GM18505 (cell line): ENCODE measurements around the gene XRCC6.
"Not testable (repeated sequence)": the region's sequence is repeated elsewhere in the genome, so short reads cannot be mapped to it uniquely, and the experiment has no call there.

ENCODE experiments used
- ATAC-seq: cut with Tn5 transposase; IDR thresholded peaks from one replicate; pipeline ENCODE4 v1.9.1; 2021; ENCODE audit not compliant: unreplicated experiment
- POLR2A ChIP-seq: IDR thresholded peaks from 4 replicates; pipeline ENCODE4 v1.6.1; 2011; ENCODE audit warnings: borderline replicate concordance; ENCODE audit not compliant: insufficient read depth, insufficient read length; ENCODE audit errors: extremely low read depth

Gene XRCC6

GRCh38 chr22:41621099-41621910, at the start of gene XRCC6:
XRCC6 (plus strand) TSS chr22:41621295; CDS start chr22:41622005, 710 bp downstream.
- ATAC-seq, result peak; percentile 72
- peak; percentile 86 for TF ChIP-seq POLR2A

DNA sequence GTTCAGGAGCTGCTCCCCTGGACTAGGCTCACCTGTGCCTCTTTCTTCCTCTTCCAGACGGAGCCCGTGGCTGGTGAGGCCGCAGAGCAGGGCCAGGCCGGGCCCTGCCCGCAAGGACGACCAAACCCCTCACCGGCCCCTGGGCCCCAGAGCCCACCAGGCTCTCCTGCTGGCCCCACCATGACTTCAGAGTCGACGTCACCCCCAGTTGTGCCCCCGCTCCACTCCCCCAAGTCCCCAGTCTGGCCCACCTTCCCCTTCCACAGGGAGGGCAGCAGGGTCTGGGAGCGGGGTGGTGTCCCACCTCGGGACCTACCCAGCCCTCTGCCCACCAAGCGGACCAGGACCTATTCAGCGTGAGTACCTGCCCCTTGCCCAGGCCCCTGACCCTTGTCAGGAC, 49.3 kb upstream of the XRCC6 start:
- ATAC-seq, result no peak
- no peak for TF ChIP-seq POLR2A

GRCh38 chr22:41572305-41572704, 48.8 kb upstream of the XRCC6 start:
- not testable (repeated sequence) for ATAC-seq

DNA sequence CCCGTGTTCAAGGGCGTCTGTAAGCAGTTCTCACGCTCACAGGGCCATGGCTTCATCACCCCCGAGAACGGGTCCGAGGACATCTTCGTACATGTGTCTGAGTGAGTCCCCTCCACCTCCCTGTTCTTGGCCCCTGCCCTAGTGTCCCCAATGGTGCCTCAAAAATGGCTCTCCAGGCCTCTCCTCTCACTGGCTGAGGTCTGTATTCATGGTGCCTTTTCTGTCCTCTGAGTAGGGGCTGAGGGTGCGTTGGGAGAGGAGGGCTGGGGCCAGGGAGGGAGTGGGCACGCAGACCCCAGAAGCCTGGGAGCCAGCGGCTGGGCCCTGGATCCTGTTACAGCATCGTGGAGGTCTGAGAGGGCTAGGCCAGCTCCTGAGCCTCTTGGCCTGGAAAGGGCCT, 47.4 kb upstream of the XRCC6 start:
- TF ChIP-seq POLR2A, result no peak
- no peak for ATAC-seq

DNA sequence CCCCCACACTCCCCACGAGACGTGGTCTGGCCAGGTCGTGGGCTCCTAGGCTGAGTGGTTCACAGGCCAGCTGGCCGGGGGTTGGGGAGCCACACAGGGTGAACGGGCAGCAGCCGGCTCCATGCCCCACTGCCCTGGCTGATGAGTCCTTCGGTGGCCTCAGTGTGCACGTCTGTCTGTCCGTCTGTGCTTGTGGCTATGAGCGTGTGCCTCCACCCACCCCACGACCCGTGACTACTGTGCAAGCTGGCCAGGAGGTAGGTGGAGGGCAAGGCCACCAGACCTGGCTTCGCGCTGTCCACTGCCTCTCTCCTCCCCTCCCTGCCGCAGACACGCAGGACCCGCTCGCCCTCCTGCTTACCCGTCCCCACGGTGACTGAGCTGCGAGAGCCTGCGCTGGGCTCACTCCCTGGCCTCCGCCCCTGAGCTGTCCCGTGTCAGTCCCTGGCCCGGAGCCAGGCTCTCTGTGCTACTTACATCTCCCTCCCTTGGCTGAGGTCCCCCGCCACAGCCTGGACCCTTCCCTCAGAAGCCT, 46.2 kb upstream of the XRCC6 start:
- no peak for TF ChIP-seq POLR2A
- no peak for ATAC-seq

DNA sequence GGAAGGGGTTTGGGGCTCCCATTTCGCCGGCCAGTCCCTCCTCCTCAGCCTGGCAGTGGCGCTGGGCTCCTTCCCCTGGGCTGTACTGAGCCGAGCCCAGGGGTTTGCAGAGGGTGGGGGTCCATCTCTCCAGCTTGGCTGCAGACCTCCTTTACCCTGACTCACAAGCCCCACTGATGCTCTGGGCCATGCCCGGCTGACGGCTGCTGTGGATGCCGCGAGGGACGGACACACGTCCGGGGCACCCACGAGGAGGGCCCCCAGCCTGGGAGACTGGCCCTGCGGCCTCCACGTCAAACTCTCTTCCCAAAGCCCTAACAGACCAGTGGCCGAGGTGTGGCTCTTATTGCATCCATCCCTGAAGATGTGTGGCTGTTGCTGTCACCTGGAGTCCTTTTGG, 45.6 kb upstream of the XRCC6 start:
- no peak for TF ChIP-seq POLR2A
- no peak for ATAC-seq

DNA sequence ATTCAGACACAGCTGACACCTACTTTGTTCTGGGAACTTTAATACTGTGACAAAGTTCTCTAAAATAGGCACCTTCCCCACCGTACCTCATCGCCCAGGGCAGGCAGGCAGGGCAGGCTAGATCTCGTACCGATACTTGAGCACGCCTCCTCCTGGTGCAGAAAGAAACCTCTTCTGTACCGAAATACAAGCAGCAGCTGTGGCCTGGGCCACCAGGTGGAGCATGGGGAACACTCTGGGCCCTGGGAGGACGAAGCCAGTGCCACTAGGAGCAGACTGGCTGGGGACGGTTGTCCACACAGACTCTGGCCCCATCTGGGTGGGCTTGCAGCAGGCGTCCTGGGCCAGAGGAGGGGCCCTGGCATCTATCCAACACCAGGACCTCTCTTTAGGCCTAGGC, 44.2 kb upstream of the XRCC6 start:
- no peak for TF ChIP-seq POLR2A
- ATAC-seq, result no peak

- TF ChIP-seq POLR2A, result no peak
- ATAC-seq, result no peak
Observed at GRCh38 chr22:41578114-41578513, 43.0 kb upstream of the XRCC6 start.

- ATAC-seq, result no peak
- no peak for TF ChIP-seq POLR2A
Observed at GRCh38 chr22:41578818-41579217, 42.3 kb upstream of the XRCC6 start.

- no peak for TF ChIP-seq POLR2A
- no peak for ATAC-seq
Observed at GRCh38 chr22:41579297-41579996, 41.6 kb upstream of the XRCC6 start.

DNA sequence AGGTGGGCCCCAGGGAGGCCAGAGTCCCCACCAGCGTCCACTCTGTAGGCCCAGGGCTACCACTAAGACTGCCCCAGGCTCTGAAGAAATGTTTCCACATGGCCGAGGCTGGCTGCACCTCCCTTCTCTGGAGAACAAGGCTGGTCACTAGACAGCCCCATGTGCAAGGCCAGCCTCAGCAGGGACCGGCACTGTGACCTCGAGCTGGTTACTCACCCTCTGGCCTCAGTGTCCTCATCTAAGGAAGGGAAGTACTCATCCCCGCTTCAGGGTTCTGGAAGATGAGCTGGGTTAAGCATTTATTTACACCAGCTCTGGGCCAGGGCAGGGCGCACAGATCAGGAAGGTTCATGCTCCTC, 41.1 kb upstream of the XRCC6 start:
- no peak for TF ChIP-seq POLR2A
- no peak for ATAC-seq

- no peak for ATAC-seq
Observed at GRCh38 chr22:41582694-41583093, 38.4 kb upstream of the XRCC6 start.

GRCh38 chr22:41584881-41585280, 36.2 kb upstream of the XRCC6 start:
- no peak for TF ChIP-seq POLR2A
- no peak for ATAC-seq

More at GRCh38 chr22:41582694-41583093, 38.4 kb upstream of the XRCC6 start:
- no peak for TF ChIP-seq POLR2A

GRCh38 chr22:41585898-41586297, 35.2 kb upstream of the XRCC6 start:
- no peak for ATAC-seq

More at GRCh38 chr22:41585898-41586297, 35.2 kb upstream of the XRCC6 start:
- TF ChIP-seq POLR2A, result no peak
